ENCODE results near the gene TMEM178A. TPM values are rescaled to one million over a fixed set of nuclear protein-coding genes. Genes with fewer than 3 reads are reported as not detected.
"Not testable (repeated sequence)": the region's sequence is repeated elsewhere in the genome, so short reads cannot be mapped to it uniquely, and the experiment has no call there.

The TMEM178A gene
- total and polyA plus RNA-seq, 7 donors = 0.60 to 6.1 (median 1.8) TPM; not detected in 1

- H3K9me3 ChIP-seq = no peaks in the 10 kb centered on the region
- no peak overlapping the region for H3K27ac ChIP-seq
- no peaks in the 10 kb centered on the region for H3K36me3 ChIP-seq
- TF ChIP-seq POLR2AphosphoS5 (IDR thresholded peaks at IDR 0.05) (no peak), POLR2A (IDR thresholded peaks at IDR 0.05) (no peak), CTCF (IDR thresholded peaks at IDR 0.05) (no peak), EP300 (IDR thresholded peaks at IDR 0.05) (no peak)
- no peaks in the 10 kb centered on the region for H3K27me3 ChIP-seq
- no peaks in the 10 kb centered on the region for H3K4me1 ChIP-seq
- DNase-seq = no peak
- 96 to 97% methylated on average over 3 of the region's 3 CpGs for WGBS, 2 donors
- H3K4me3 ChIP-seq = no peak overlapping the region
- intact Hi-C loops (cut with DNase I) = no loop called here
These were observed 15.2 kb upstream of the TMEM178A start for GRCh38 chr2:39650468-39650867.

- H3K4me3 ChIP-seq; intact Hi-C loops (cut with DNase I); H3K9me3 ChIP-seq; H3K36me3 ChIP-seq; H3K27me3 ChIP-seq; H3K4me1 ChIP-seq; DNase-seq; H3K27ac ChIP-seq: not testable (repeated sequence)
- WGBS, 2 donors = 92 to 96% methylated on average over 2 of the region's 2 CpGs
These were observed 9.5 kb upstream of the TMEM178A start for GRCh38 chr2:39656215-39656614.

- intact Hi-C loops (cut with DNase I) = no loop called here
- Histone ChIP-seq H3K4me3 (no peak overlapping the region), H3K9me3 (no peaks in the 10 kb centered on the region), H3K4me1 (no peaks in the 10 kb centered on the region), H3K27ac (no peak overlapping the region), H3K27me3 (no peaks in the 10 kb centered on the region), H3K36me3 (no peaks in the 10 kb centered on the region)
- no peak for DNase-seq
- TF ChIP-seq POLR2A (IDR thresholded peaks at IDR 0.05) (no peak), POLR2AphosphoS5 (IDR thresholded peaks at IDR 0.05) (no peak)
- WGBS, 2 donors = 88 to 89% methylated on average over 7 of the region's 7 CpGs
These were observed 8.3 kb upstream of the TMEM178A start for GRCh38 chr2:39657287-39657937.

GRCh38 chr2:39658371-39658770 lies 7.3 kb upstream of the TMEM178A start:
- H3K27ac ChIP-seq = no peak overlapping the region
- 93 to 94% methylated on average over 2 of the region's 2 CpGs for WGBS, 2 donors
- no peak for TF ChIP-seq EP300 (IDR thresholded peaks at IDR 0.05)
- TF ChIP-seq POLR2A (IDR thresholded peaks at IDR 0.05) = no peak

GRCh38 chr2:39659765-39660611 lies 5.7 kb upstream of the TMEM178A start:
- TF ChIP-seq POLR2AphosphoS5 (IDR thresholded peaks at IDR 0.05) = no peak
- TF ChIP-seq EP300 (IDR thresholded peaks at IDR 0.05) = no peak
- TF ChIP-seq CTCF (IDR thresholded peaks at IDR 0.05) = no peak
- TF ChIP-seq POLR2A (IDR thresholded peaks at IDR 0.05) = no peak
- 74 to 78% methylated on average over 3 of the region's 3 CpGs for WGBS, 2 donors
- H3K4me1 ChIP-seq = no peaks in the 10 kb centered on the region
- H3K4me3 ChIP-seq = no peak overlapping the region
- intact Hi-C loops (cut with DNase I) = no loop called here
- H3K27ac ChIP-seq = no peak overlapping the region
- H3K36me3 ChIP-seq = no peaks in the 10 kb centered on the region
- H3K27me3 ChIP-seq = no peaks in the 10 kb centered on the region
- DNase-seq = no peak
- H3K9me3 ChIP-seq = no peaks in the 10 kb centered on the region

More at GRCh38 chr2:39658371-39658770, 7.3 kb upstream of the TMEM178A start:
- H3K4me1 ChIP-seq = no peaks in the 10 kb centered on the region
- intact Hi-C loops (cut with DNase I) = no loop called here
- H3K36me3 ChIP-seq = no peaks in the 10 kb centered on the region
- H3K9me3 ChIP-seq = no peaks in the 10 kb centered on the region
- no peaks in the 10 kb centered on the region for H3K27me3 ChIP-seq
- no peak for DNase-seq
- no peak overlapping the region for H3K4me3 ChIP-seq

GRCh38 chr2:39660612-39661236 lies 5.0 kb upstream of the TMEM178A start:
- Histone ChIP-seq H3K4me1 (peaks cover 0 to 6% (median 2%) of the 10 kb centered on the region in 4 donors), H3K4me3 (no peak overlapping the region), H3K27ac (no peak overlapping the region), H3K9me3 (no peaks in the 10 kb centered on the region), H3K27me3 (peaks cover 0 to under 1% (median 0%) of the 10 kb centered on the region in 3 donors), H3K36me3 (no peaks in the 10 kb centered on the region)
- TF ChIP-seq POLR2A (IDR thresholded peaks at IDR 0.05) = no peak
- TF ChIP-seq EP300 (IDR thresholded peaks at IDR 0.05) = no peak
- TF ChIP-seq POLR2AphosphoS5 (IDR thresholded peaks at IDR 0.05) = no peak
- DNase-seq = no peak
- intact Hi-C loops (cut with DNase I) = no loop called here
- 87 to 90% methylated on average over 3 of the region's 3 CpGs for WGBS, 2 donors

All from sigmoid colon (tissue), 7 donors.